Astrocyte (in vitro differentiated cells and primary cell): ENCODE data around the gene PRM2.

ENCODE experiments used
- EZH2 ChIP-seq: IDR thresholded peaks from 2 replicates; pipeline ENCODE4 v1.6.1; 2012; ENCODE audit warnings: mild to moderate bottlenecking, low read length, inconsistent platforms; ENCODE audit not compliant: insufficient read depth
- TF ChIP-seq, protein P1 (sequence below): IDR thresholded peaks from 2 replicates; pipeline ENCODE4 v1.5.1; 2011; ENCODE audit warnings: low read depth, mild to moderate bottlenecking, inconsistent platforms, low read length, moderate library complexity; ENCODE audit not compliant: insufficient read depth

DNA sequence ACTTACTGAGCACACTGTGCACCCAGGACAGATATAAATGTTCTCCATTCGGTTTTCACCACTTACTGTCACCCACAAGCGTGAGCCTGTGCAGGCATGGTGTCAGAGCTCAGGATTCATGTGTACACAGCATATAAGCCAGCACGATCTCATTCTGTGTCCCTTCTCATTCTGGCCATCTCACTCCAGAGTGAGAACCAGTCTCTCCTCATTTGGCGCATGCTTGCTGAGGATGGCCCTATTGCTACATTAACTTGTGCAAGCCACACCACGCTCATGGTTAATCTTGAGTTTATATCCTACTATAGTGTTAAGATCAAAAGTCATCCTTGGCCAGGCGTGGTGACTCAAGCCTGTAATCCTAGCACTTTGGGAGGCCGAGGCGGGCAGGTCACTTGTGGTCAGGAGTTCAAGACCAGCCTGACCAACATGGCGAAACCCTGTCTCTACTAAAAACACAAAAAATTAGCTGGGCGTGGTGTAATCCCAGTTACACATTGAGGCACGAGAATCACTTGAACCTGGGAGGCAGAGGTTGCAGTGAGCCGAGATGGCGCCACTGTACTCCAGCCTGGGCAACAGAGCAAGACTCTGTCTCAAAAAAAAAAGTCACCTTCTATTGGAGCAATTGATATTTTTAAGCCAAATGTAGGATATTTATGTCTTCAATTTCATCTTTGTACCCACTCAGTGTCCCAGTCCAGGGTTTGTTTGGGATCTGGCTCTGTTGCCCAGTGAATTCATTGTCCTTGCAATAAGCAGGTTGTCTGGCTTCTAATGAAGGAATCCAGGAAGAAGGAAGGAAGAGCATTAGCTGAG, 41.2 kb downstream of the PRM2 start:
- TF ChIP-seq, protein P1, sequence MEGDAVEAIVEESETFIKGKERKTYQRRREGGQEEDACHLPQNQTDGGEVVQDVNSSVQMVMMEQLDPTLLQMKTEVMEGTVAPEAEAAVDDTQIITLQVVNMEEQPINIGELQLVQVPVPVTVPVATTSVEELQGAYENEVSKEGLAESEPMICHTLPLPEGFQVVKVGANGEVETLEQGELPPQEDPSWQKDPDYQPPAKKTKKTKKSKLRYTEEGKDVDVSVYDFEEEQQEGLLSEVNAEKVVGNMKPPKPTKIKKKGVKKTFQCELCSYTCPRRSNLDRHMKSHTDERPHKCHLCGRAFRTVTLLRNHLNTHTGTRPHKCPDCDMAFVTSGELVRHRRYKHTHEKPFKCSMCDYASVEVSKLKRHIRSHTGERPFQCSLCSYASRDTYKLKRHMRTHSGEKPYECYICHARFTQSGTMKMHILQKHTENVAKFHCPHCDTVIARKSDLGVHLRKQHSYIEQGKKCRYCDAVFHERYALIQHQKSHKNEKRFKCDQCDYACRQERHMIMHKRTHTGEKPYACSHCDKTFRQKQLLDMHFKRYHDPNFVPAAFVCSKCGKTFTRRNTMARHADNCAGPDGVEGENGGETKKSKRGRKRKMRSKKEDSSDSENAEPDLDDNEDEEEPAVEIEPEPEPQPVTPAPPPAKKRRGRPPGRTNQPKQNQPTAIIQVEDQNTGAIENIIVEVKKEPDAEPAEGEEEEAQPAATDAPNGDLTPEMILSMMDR, result no peak
- TF ChIP-seq EZH2, result no peak
